H1 (cell line): ENCODE results near the gene PDCD10. TPM values are rescaled to one million over a fixed set of nuclear protein-coding genes. Genes with fewer than 3 reads are reported as not detected.

Experiments
- CHD1 ChIP-seq: IDR thresholded peaks from 2 replicates; pipeline ENCODE4 v1.6.1; 2012; ENCODE audit warnings: low read depth, low read length, improper control_type of control experiment
- CREB1 ChIP-seq: IDR thresholded peaks from 2 replicates; pipeline ENCODE4 v1.6.1; 2012; ENCODE audit warnings: inconsistent platforms
- FOSL1 ChIP-seq: IDR thresholded peaks from 2 replicates; pipeline ENCODE4 v1.6.1; 2011; ENCODE audit warnings: mild to moderate bottlenecking, low read depth, low read length, moderate library complexity; ENCODE audit not compliant: insufficient read depth
- GTF2F1 ChIP-seq: IDR thresholded peaks from 2 replicates; pipeline ENCODE4 v1.6.1; 2012; ENCODE audit warnings: low read depth, low read length, improper control_type of control experiment, borderline replicate concordance
- KDM5A ChIP-seq: fragments of 200-600 bp; IDR thresholded peaks from 2 replicates; pipeline ENCODE4 v1.7.1; 2012; ENCODE audit warnings: mild to moderate bottlenecking, low read length, inconsistent platforms, mixed read lengths
- RAD21 ChIP-seq, 2 experiments: IDR thresholded peaks in 1 of 2; conservative IDR thresholded peaks in 1 of 2; 2 replicates each; pipeline ENCODE4 v1.6.1; 2011; ENCODE audit warnings: low read depth in 2 of 2, low read length in 2 of 2, improper control_type of control experiment in 1 of 2, inconsistent platforms in 1 of 2, mild to moderate bottlenecking in 1 of 2, moderate library complexity in 1 of 2
- RBBP5 ChIP-seq: IDR thresholded peaks from 2 replicates; pipeline ENCODE4 v1.7.1; 2012; ENCODE audit warnings: low read depth, mild to moderate bottlenecking, inconsistent platforms, low read length, moderate library complexity, borderline replicate concordance
- SIN3A ChIP-seq, 2 experiments: IDR thresholded peaks in 1 of 2; conservative IDR thresholded peaks in 1 of 2; 2 replicates each; pipeline ENCODE4 v1.6.1; 2011 to 2012; ENCODE audit warnings: low read length in 2 of 2, improper control_type of control experiment in 1 of 2, low read depth in 1 of 2, mild to moderate bottlenecking in 1 of 2
- SP1 ChIP-seq: IDR thresholded peaks from 2 replicates; pipeline ENCODE4 v1.6.1; 2011; ENCODE audit warnings: low read depth, low read length
- polyA plus RNA-seq, 7 experiments: library from polyadenylated mRNA; depleted of rRNA in 3 of 7; stranded (reverse) in 5 of 7; unstranded in 2 of 7; fragments of >200 nt in 5 of 7; fragments of 200-250 nt in 2 of 7; gene quantifications; 1 replicate in 5 of 7; 2 replicates in 1 of 7; 4 replicates in 1 of 7; pipeline versions ENCODE4 v1.2.1 to v1.2.3, GENCODE V29; 2011 to 2013; ENCODE audit warnings: missing spikeins in 2 of 7, mixed read lengths in 2 of 7
- total RNA-seq: library from RNA; stranded (reverse); fragmentation: NEBNext Ultra II Directional; extraction: Animal tissue kit (Norgen Biotek cat#: 25700); gene quantifications from 2 replicates; pipeline ENCODE4 v1.2.1, GENCODE V29; 2021
- TF ChIP-seq, protein P1 (sequence below): fragments of 300-600 bp; sonication (generic); IDR thresholded peaks from 2 replicates; pipeline ENCODE4 v1.7.1; 2012; ENCODE audit warnings: low read length, moderate library complexity, mild to moderate bottlenecking, inconsistent platforms; ENCODE audit not compliant: insufficient replicate concordance

The PDCD10 gene
- total and polyA plus RNA-seq, 2 of the 8 experiments (the other 6 are each of a cell fraction or from before 2014, with no cell fraction given): 52.0 to 76.6 TPM

DNA sequence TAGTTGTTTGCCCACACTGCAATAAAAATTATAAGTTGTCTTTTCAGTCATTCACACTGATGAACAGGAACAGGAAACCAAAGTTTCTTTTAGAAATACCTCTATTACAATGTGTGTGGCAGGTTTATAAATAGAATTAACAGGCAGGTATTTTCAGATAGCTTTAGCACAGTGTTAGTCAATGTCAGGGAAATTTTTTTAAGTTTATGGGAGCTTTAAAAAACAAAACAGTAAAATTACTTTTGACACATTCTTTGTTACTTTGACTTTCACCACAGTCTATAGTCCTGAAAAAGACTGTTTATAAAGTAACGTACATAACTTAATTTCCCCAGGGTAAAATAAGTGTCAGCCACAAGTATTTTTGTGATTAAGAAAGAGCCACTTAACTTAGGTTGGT lies 38.9 kb upstream of the PDCD10 start (continued):
- TF ChIP-seq, protein P1, sequence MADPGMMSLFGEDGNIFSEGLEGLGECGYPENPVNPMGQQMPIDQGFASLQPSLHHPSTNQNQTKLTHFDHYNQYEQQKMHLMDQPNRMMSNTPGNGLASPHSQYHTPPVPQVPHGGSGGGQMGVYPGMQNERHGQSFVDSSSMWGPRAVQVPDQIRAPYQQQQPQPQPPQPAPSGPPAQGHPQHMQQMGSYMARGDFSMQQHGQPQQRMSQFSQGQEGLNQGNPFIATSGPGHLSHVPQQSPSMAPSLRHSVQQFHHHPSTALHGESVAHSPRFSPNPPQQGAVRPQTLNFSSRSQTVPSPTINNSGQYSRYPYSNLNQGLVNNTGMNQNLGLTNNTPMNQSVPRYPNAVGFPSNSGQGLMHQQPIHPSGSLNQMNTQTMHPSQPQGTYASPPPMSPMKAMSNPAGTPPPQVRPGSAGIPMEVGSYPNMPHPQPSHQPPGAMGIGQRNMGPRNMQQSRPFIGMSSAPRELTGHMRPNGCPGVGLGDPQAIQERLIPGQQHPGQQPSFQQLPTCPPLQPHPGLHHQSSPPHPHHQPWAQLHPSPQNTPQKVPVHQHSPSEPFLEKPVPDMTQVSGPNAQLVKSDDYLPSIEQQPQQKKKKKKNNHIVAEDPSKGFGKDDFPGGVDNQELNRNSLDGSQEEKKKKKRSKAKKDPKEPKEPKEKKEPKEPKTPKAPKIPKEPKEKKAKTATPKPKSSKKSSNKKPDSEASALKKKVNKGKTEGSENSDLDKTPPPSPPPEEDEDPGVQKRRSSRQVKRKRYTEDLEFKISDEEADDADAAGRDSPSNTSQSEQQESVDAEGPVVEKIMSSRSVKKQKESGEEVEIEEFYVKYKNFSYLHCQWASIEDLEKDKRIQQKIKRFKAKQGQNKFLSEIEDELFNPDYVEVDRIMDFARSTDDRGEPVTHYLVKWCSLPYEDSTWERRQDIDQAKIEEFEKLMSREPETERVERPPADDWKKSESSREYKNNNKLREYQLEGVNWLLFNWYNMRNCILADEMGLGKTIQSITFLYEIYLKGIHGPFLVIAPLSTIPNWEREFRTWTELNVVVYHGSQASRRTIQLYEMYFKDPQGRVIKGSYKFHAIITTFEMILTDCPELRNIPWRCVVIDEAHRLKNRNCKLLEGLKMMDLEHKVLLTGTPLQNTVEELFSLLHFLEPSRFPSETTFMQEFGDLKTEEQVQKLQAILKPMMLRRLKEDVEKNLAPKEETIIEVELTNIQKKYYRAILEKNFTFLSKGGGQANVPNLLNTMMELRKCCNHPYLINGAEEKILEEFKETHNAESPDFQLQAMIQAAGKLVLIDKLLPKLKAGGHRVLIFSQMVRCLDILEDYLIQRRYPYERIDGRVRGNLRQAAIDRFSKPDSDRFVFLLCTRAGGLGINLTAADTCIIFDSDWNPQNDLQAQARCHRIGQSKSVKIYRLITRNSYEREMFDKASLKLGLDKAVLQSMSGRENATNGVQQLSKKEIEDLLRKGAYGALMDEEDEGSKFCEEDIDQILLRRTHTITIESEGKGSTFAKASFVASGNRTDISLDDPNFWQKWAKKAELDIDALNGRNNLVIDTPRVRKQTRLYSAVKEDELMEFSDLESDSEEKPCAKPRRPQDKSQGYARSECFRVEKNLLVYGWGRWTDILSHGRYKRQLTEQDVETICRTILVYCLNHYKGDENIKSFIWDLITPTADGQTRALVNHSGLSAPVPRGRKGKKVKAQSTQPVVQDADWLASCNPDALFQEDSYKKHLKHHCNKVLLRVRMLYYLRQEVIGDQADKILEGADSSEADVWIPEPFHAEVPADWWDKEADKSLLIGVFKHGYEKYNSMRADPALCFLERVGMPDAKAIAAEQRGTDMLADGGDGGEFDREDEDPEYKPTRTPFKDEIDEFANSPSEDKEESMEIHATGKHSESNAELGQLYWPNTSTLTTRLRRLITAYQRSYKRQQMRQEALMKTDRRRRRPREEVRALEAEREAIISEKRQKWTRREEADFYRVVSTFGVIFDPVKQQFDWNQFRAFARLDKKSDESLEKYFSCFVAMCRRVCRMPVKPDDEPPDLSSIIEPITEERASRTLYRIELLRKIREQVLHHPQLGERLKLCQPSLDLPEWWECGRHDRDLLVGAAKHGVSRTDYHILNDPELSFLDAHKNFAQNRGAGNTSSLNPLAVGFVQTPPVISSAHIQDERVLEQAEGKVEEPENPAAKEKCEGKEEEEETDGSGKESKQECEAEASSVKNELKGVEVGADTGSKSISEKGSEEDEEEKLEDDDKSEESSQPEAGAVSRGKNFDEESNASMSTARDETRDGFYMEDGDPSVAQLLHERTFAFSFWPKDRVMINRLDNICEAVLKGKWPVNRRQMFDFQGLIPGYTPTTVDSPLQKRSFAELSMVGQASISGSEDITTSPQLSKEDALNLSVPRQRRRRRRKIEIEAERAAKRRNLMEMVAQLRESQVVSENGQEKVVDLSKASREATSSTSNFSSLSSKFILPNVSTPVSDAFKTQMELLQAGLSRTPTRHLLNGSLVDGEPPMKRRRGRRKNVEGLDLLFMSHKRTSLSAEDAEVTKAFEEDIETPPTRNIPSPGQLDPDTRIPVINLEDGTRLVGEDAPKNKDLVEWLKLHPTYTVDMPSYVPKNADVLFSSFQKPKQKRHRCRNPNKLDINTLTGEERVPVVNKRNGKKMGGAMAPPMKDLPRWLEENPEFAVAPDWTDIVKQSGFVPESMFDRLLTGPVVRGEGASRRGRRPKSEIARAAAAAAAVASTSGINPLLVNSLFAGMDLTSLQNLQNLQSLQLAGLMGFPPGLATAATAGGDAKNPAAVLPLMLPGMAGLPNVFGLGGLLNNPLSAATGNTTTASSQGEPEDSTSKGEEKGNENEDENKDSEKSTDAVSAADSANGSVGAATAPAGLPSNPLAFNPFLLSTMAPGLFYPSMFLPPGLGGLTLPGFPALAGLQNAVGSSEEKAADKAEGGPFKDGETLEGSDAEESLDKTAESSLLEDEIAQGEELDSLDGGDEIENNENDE: no peak
- TF ChIP-seq RAD21 (IDR thresholded peaks at IDR 0.05 in 1 of 2, conservative IDR thresholded peaks at IDR 0.05 in 1 of 2; ENCODE audit: low read depth in 2 of 2, low read length in 2 of 2) (no peak), GTF2F1 (no peak), FOSL1 (no peak), SP1 (no peak), CREB1 (no peak), SIN3A (conservative IDR thresholded peaks at IDR 0.05 in 1 of 2, IDR thresholded peaks at IDR 0.05 in 1 of 2; ENCODE audit: low read depth in 1 of 2, low read length in 2 of 2) (no peak), CHD1 (no peak), RBBP5 (no peak), KDM5A (no peak)
